IMR-90 (cell line): ENCODE measurements around the gene GFAP. TPM values are rescaled to one million over a fixed set of nuclear protein-coding genes. Genes with fewer than 3 reads are reported as not detected.

Experiments used
- ATAC-seq: fragments of 200-7000 bp; cut with Tn5 transposase; 2 replicates; pipeline ENCODE4 v1.9.1; 2020; ENCODE audit warnings: low read depth, mild to moderate bottlenecking, moderate library complexity
- BruUV-seq: library from RNA; stranded (reverse); fragments of 400-500 nt; replicated peaks from 2 replicates; lab custom pipeline; 2021; lab: Mats Ljungman, UMichigan
- CTCF ChIA-PET: fragments of 300-600 bp; formaldehyde crosslinking; extraction: SDS; loops from one replicate; lab custom pipeline; 2021; ENCODE audit warnings: antibody characterized with exemption; lab: Yijun Ruan, JAX
- POLR2A ChIA-PET: fragments of 300-600 bp; sonication (Branson Sonifier 250); formaldehyde crosslinking; loops from one replicate; lab custom pipeline; 2022; ENCODE audit warnings: antibody characterized with exemption; ENCODE audit not compliant: unreplicated experiment; lab: Charles Lee
- DNase-seq: peaks from one replicate; pipeline ENCODE4 v3.0.0; 2013
- H2AFZ ChIP-seq: replicated peaks from 2 replicates; pipeline ENCODE3; 2013; ENCODE audit warnings: low read length, mild to moderate bottlenecking; ENCODE audit not compliant: poor library complexity
- H2AK5ac ChIP-seq: 2 replicates; pipeline ENCODE4 v1.6.1; 2013; ENCODE audit warnings: low read depth, low read length, inconsistent platforms
- H2AK9ac ChIP-seq: replicated peaks from 2 replicates; pipeline ENCODE3; 2013; ENCODE audit warnings: mild to moderate bottlenecking, low read depth, low read length, moderate library complexity; ENCODE audit not compliant: poor library complexity
- H2BK120ac ChIP-seq: 2 replicates; pipeline ENCODE4 v1.6.1; 2013; ENCODE audit warnings: low read depth, low read length, inconsistent platforms
- H2BK15ac ChIP-seq: 3 replicates; pipeline ENCODE4 v1.6.1; 2013; ENCODE audit warnings: low read depth, low read length, inconsistent platforms
- H2BK20ac ChIP-seq: 2 replicates; pipeline ENCODE4 v1.6.1; 2013; ENCODE audit warnings: low read depth, mild to moderate bottlenecking, inconsistent platforms, low read length, moderate library complexity
- H2BK5ac ChIP-seq: 2 replicates; pipeline ENCODE4 v1.6.1; 2013; ENCODE audit warnings: mild to moderate bottlenecking, low read depth, low read length, inconsistent platforms; ENCODE audit not compliant: poor library complexity, severe bottlenecking
- H3K14ac ChIP-seq: replicated peaks from 2 replicates; pipeline ENCODE4 v1.6.1; 2013; ENCODE audit warnings: low read depth, low read length, inconsistent platforms
- H3K18ac ChIP-seq: 2 replicates; pipeline ENCODE4 v1.6.1; 2013; ENCODE audit warnings: low read depth, low read length, control low read depth
- H3K23ac ChIP-seq: 2 replicates; pipeline ENCODE4 v1.6.1; 2013; ENCODE audit warnings: low read depth, low read length, inconsistent platforms
- H3K27ac ChIP-seq: 2 replicates; pipeline ENCODE4 v1.5.1; 2013; ENCODE audit warnings: mild to moderate bottlenecking, control low read depth, low read length; ENCODE audit not compliant: insufficient read depth
- H3K27me3 ChIP-seq: 2 replicates; pipeline ENCODE4 v1.6.1; 2013; ENCODE audit warnings: low read length; ENCODE audit not compliant: control insufficient read depth, insufficient read depth
- H3K36me3 ChIP-seq: 2 replicates; pipeline ENCODE4 v1.6.1; 2013; ENCODE audit warnings: low read length, mixed read lengths; ENCODE audit not compliant: control insufficient read depth, insufficient read depth
- H3K4ac ChIP-seq: 2 replicates; pipeline ENCODE4 v1.6.1; 2013; ENCODE audit warnings: low read depth, low read length, inconsistent platforms
- H3K4me1 ChIP-seq: 2 replicates; pipeline ENCODE4 v1.6.1; 2013; ENCODE audit warnings: low read length, mixed read lengths; ENCODE audit not compliant: control insufficient read depth, insufficient read depth
- H3K4me2 ChIP-seq: 2 replicates; pipeline ENCODE4 v1.6.1; 2013; ENCODE audit warnings: low read depth, mild to moderate bottlenecking, control low read depth, low read length, moderate library complexity
- H3K4me3 ChIP-seq: 2 replicates; pipeline ENCODE4 v1.5.1; 2013; ENCODE audit warnings: low read depth, mild to moderate bottlenecking, control low read depth, low read length, moderate library complexity; ENCODE audit not compliant: insufficient read depth
- H3K56ac ChIP-seq: 2 replicates; pipeline ENCODE4 v1.6.1; 2013; ENCODE audit warnings: low read length, inconsistent platforms; ENCODE audit not compliant: insufficient read depth; ENCODE audit errors: extremely low read depth
- H3K79me1 ChIP-seq, 2 experiments: 2 replicates each; pipeline ENCODE4 v1.6.1; 2013; ENCODE audit warnings: low read length in 2 of 2, inconsistent platforms in 1 of 2, low read depth in 1 of 2
- H3K9ac ChIP-seq: 2 replicates; pipeline ENCODE4 v1.6.1; 2013; ENCODE audit warnings: low read depth, low read length, control low read depth
- H3K9me1 ChIP-seq: 2 replicates; pipeline ENCODE4 v1.6.1; 2013; ENCODE audit warnings: low read length, inconsistent platforms; ENCODE audit not compliant: insufficient read depth
- H3K9me3 ChIP-seq: 2 replicates; pipeline ENCODE4 v1.6.1; 2013; ENCODE audit warnings: low read length; ENCODE audit not compliant: control insufficient read depth, insufficient read depth
- H4K20me1 ChIP-seq: 2 replicates; pipeline ENCODE4 v1.6.1; 2013; ENCODE audit warnings: low read length, inconsistent platforms; ENCODE audit not compliant: insufficient read depth
- H4K5ac ChIP-seq: 2 replicates; pipeline ENCODE4 v1.6.1; 2013; ENCODE audit warnings: mild to moderate bottlenecking, low read depth, low read length, control low read depth
- H4K8ac ChIP-seq, 2 experiments: 2 replicates each; pipeline ENCODE4 v1.6.1; 2013; ENCODE audit warnings: low read depth in 2 of 2, low read length in 2 of 2, control low read depth in 1 of 2, inconsistent platforms in 1 of 2
- H4K91ac ChIP-seq: 2 replicates; pipeline ENCODE4 v1.6.1; 2013; ENCODE audit warnings: low read depth, low read length, inconsistent platforms; ENCODE audit not compliant: insufficient read depth
- BHLHE40 ChIP-seq: fragments of 150-350 bp; IDR thresholded peaks from 2 replicates; pipeline ENCODE4 v1.6.1; 2016; ENCODE audit warnings: mild to moderate bottlenecking, low read depth, low read length
- CEBPB ChIP-seq: IDR thresholded peaks from 2 replicates; pipeline ENCODE4 v1.6.1; 2012; ENCODE audit warnings: low read depth, low read length, improper control_type of control experiment
- CHD1 ChIP-seq: IDR thresholded peaks from 2 replicates; pipeline ENCODE4 v1.6.1; 2012; ENCODE audit warnings: low read depth, low read length, improper control_type of control experiment
- FOS ChIP-seq: fragments of 150-350 bp; IDR thresholded peaks from 2 replicates; pipeline ENCODE4 v1.6.1; 2016; ENCODE audit warnings: low read depth, low read length
- MAFK ChIP-seq: IDR thresholded peaks from 2 replicates; pipeline ENCODE4 v1.6.1; 2012; ENCODE audit warnings: low read depth, low read length, improper control_type of control experiment
- MAZ ChIP-seq: IDR thresholded peaks from 2 replicates; pipeline ENCODE4 v1.6.1; 2012; ENCODE audit warnings: low read depth, mild to moderate bottlenecking, low read length, improper control_type of control experiment, moderate library complexity, borderline replicate concordance
- MXI1 ChIP-seq: IDR thresholded peaks from 2 replicates; pipeline ENCODE4 v1.6.1; 2012; ENCODE audit warnings: low read depth, mild to moderate bottlenecking, low read length, moderate library complexity, borderline replicate concordance
- NFE2L2 ChIP-seq: fragments of 150-350 bp; IDR thresholded peaks from 2 replicates; pipeline ENCODE4 v1.6.1; 2016; ENCODE audit warnings: low read depth, mild to moderate bottlenecking, low read length
- POLR2A ChIP-seq: IDR thresholded peaks from 2 replicates; pipeline ENCODE4 v1.6.1; 2012; ENCODE audit warnings: mild to moderate bottlenecking, low read depth, low read length
- RAD21 ChIP-seq: IDR thresholded peaks from 2 replicates; pipeline ENCODE4 v1.6.1; 2012; ENCODE audit warnings: low read length, improper control_type of control experiment
- RCOR1 ChIP-seq: IDR thresholded peaks from 2 replicates; pipeline ENCODE4 v1.6.1; 2012; ENCODE audit warnings: mild to moderate bottlenecking, low read length, improper control_type of control experiment; ENCODE audit not compliant: insufficient replicate concordance
- RFX5 ChIP-seq: IDR thresholded peaks from 2 replicates; pipeline ENCODE4 v1.8.0; 2012; ENCODE audit warnings: low read depth, mild to moderate bottlenecking, low read length, moderate library complexity
- SMC3 ChIP-seq: fragments of 150-350 bp; IDR thresholded peaks from 2 replicates; pipeline ENCODE4 v1.6.1; 2016; ENCODE audit warnings: low read depth, mild to moderate bottlenecking, antibody characterized with exemption, low read length, moderate library complexity
- WGBS, 2 experiments: methylation state at CpG; one replicate each; pipeline versions ENCODE4 v1.1.5 to v1.1.7; 2013; ENCODE audit warnings: missing lambda C conversion rate in 2 of 2; ENCODE audit not compliant: insufficient read length in 1 of 2; ENCODE audit errors: extremely low coverage in 2 of 2; 5-methylcytosine and 5-hydroxymethylcytosine counted together
- dilution Hi-C: fragments of 300-500 bp; cut with HindIII; formaldehyde crosslinking; loops from one replicate; pipeline ENCODE4 v1.14.3; 2018; ENCODE audit warnings: low sequenced_read_pairs; ENCODE audit not compliant: unreplicated experiment
- in situ Hi-C: fragments of 300-500 bp; cut with MboI; formaldehyde crosslinking; loops from 3 replicates; pipeline ENCODE4 v1.14.3; 2019; ENCODE audit warnings: low sequenced_read_pairs, inconsistent platforms, mixed read lengths
- intact Hi-C: fragments of 100-400 bp; cut with micrococcal nuclease; formaldehyde crosslinking; loops from 2 replicates; pipeline ENCODE4 v1.10.0; 2022
- polyA plus RNA-seq, 3 experiments: library from polyadenylated mRNA; depleted of rRNA; stranded (reverse); fragments of >200 nt; gene quantifications; 2 replicates each; pipeline ENCODE4 v1.2.3, GENCODE V29; 2012; ENCODE audit warnings: low replicate concordance in 1 of 3
- total RNA-seq: library from RNA; depleted of rRNA; stranded (reverse); fragments of >200 nt; gene quantifications from 2 replicates; pipeline ENCODE4 v1.2.3, GENCODE V29; 2012
- TF ChIP-seq, protein P1 (sequence below): fragments of 150-350 bp; IDR thresholded peaks from 2 replicates; pipeline ENCODE4 v1.6.1; 2016; ENCODE audit warnings: low read depth, mild to moderate bottlenecking, low read length, moderate library complexity, borderline replicate concordance
- TF ChIP-seq, protein P2 (sequence below): fragments of 150-350 bp; IDR thresholded peaks from 2 replicates; pipeline ENCODE4 v1.6.1; 2017; ENCODE audit warnings: mild to moderate bottlenecking, antibody characterized with exemption, low read length, low read depth
- TF ChIP-seq, protein P3 (sequence below): conservative IDR thresholded peaks from 2 replicates; pipeline ENCODE4 v1.5.1; 2012; ENCODE audit warnings: mild to moderate bottlenecking, low read depth, low read length, improper control_type of control experiment

GFAP gene
- total and polyA plus RNA-seq, 2 of the 4 experiments (the other 2 are of a cell fraction): 0.18 to 0.19 TPM

DNA sequence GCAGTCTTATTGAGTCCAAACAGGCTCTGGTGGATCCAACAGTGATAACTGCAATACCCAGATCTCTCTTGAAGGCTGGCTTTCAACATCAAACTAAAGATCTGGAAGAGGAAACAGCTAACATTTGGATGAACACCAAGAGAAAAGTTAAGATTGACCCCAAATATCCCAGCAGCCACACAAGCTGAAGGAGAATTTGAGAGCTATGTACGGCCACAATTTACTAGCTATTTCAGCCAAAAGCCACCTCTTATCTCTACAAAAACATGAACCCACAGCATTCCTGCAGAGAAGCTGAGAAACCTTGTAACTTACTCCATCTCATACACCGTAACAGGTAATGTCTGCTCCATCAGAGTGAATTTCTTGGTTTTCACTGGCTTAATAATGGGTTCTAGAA lies 30.4 kb downstream of the GFAP start:
- H4K20me1 ChIP-seq: peaks cover 24% of the 10 kb centered on the region
- H3K36me3 ChIP-seq: peaks cover 46% of the 10 kb centered on the region
- no peak overlapping the region for H3K4me2 ChIP-seq
- no peak overlapping the region for H3K4ac ChIP-seq
- ChIA-PET CTCF (no interaction called here), POLR2A (no interaction called here)
- H3K27me3 ChIP-seq: no peaks in the 10 kb centered on the region
- H4K5ac ChIP-seq: no peak overlapping the region
- no peak overlapping the region for H2BK20ac ChIP-seq
- no peak overlapping the region for H2AFZ ChIP-seq
- DNase-seq: no peak
- no peak overlapping the region for H4K8ac ChIP-seq
- H4K91ac ChIP-seq: no peak overlapping the region
- H3K56ac ChIP-seq: no peak overlapping the region
- no TSS peak for BruUV-seq
- no peak overlapping the region for H2AK9ac ChIP-seq
- no peak overlapping the region for H3K9ac ChIP-seq
- no peak overlapping the region for H3K23ac ChIP-seq
- dilution Hi-C loops (no loop called here), in situ Hi-C loops (no loop called here), intact Hi-C loops (no loop called here)
- no CpG with 5 or more reads among the region's 2 CpGs for WGBS, 2 experiments
- ATAC-seq: no peak
- H3K4me3 ChIP-seq: no peak overlapping the region
- H3K18ac ChIP-seq: no peak overlapping the region
- H2AK5ac ChIP-seq: no peak overlapping the region
- peaks cover 8% of the 10 kb centered on the region for H3K9me1 ChIP-seq
- H3K27ac ChIP-seq: no peak overlapping the region
- peaks cover 8 to 32% of the 10 kb centered on the region in 2 experiments for H3K79me1 ChIP-seq
- no peak overlapping the region for H2BK15ac ChIP-seq
- no peak overlapping the region for H2BK5ac ChIP-seq
- H3K4me1 ChIP-seq: no peaks in the 10 kb centered on the region
- TF ChIP-seq RAD21: no peak
- TF ChIP-seq MXI1: no peak
- TF ChIP-seq, protein P1, sequence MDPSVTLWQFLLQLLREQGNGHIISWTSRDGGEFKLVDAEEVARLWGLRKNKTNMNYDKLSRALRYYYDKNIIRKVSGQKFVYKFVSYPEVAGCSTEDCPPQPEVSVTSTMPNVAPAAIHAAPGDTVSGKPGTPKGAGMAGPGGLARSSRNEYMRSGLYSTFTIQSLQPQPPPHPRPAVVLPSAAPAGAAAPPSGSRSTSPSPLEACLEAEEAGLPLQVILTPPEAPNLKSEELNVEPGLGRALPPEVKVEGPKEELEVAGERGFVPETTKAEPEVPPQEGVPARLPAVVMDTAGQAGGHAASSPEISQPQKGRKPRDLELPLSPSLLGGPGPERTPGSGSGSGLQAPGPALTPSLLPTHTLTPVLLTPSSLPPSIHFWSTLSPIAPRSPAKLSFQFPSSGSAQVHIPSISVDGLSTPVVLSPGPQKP: no peak
- TF ChIP-seq RCOR1: no peak
- no peak for TF ChIP-seq BHLHE40
- no peak for TF ChIP-seq POLR2A
- no peak for TF ChIP-seq MAFK
- TF ChIP-seq, protein P2, sequence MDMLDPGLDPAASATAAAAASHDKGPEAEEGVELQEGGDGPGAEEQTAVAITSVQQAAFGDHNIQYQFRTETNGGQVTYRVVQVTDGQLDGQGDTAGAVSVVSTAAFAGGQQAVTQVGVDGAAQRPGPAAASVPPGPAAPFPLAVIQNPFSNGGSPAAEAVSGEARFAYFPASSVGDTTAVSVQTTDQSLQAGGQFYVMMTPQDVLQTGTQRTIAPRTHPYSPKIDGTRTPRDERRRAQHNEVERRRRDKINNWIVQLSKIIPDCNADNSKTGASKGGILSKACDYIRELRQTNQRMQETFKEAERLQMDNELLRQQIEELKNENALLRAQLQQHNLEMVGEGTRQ: no peak
- TF ChIP-seq SMC3: no peak
- no peak for TF ChIP-seq NFE2L2
- TF ChIP-seq FOS: no peak
- TF ChIP-seq, protein P3, sequence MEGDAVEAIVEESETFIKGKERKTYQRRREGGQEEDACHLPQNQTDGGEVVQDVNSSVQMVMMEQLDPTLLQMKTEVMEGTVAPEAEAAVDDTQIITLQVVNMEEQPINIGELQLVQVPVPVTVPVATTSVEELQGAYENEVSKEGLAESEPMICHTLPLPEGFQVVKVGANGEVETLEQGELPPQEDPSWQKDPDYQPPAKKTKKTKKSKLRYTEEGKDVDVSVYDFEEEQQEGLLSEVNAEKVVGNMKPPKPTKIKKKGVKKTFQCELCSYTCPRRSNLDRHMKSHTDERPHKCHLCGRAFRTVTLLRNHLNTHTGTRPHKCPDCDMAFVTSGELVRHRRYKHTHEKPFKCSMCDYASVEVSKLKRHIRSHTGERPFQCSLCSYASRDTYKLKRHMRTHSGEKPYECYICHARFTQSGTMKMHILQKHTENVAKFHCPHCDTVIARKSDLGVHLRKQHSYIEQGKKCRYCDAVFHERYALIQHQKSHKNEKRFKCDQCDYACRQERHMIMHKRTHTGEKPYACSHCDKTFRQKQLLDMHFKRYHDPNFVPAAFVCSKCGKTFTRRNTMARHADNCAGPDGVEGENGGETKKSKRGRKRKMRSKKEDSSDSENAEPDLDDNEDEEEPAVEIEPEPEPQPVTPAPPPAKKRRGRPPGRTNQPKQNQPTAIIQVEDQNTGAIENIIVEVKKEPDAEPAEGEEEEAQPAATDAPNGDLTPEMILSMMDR: no peak
- TF ChIP-seq CHD1: no peak
- no peak for TF ChIP-seq CEBPB
- TF ChIP-seq MAZ: no peak
- no peak for TF ChIP-seq RFX5
- no peaks in the 10 kb centered on the region for H3K9me3 ChIP-seq
- H2BK120ac ChIP-seq: no peak overlapping the region
- H3K14ac ChIP-seq: no peak overlapping the region
